Measurements from ENCODE around the gene OTX1. TPM values are rescaled to one million over a fixed set of nuclear protein-coding genes. Genes with fewer than 3 reads are reported as not detected.

Gene OTX1
- total RNA-seq, 1 donor from 2014 or later, result 0.87 TPM

GRCh38 chr2:63058144-63058920 is 7.7 kb downstream of the OTX1 start:
- Mint-ChIP-seq H3K4me1 (peaks cover 38% of the 10 kb centered on the region), H3K36me3 (no peaks in the 10 kb centered on the region), H3K9me3 (no peaks in the 10 kb centered on the region), H3K27me3 (ENCODE audit: low read depth) (peaks cover 96% of the 10 kb centered on the region), H3K4me3 (peak overlapping the region; percentile 41), H3K27ac (no peak overlapping the region)
- no peak for DNase-seq (ENCODE audit: low spot score in 2 of 2, unreplicated experiment in 2 of 2)
- no peak for TF ChIP-seq CTCF (IDR thresholded peaks at IDR 0.05; ENCODE audit: unreplicated experiment)

DNA sequence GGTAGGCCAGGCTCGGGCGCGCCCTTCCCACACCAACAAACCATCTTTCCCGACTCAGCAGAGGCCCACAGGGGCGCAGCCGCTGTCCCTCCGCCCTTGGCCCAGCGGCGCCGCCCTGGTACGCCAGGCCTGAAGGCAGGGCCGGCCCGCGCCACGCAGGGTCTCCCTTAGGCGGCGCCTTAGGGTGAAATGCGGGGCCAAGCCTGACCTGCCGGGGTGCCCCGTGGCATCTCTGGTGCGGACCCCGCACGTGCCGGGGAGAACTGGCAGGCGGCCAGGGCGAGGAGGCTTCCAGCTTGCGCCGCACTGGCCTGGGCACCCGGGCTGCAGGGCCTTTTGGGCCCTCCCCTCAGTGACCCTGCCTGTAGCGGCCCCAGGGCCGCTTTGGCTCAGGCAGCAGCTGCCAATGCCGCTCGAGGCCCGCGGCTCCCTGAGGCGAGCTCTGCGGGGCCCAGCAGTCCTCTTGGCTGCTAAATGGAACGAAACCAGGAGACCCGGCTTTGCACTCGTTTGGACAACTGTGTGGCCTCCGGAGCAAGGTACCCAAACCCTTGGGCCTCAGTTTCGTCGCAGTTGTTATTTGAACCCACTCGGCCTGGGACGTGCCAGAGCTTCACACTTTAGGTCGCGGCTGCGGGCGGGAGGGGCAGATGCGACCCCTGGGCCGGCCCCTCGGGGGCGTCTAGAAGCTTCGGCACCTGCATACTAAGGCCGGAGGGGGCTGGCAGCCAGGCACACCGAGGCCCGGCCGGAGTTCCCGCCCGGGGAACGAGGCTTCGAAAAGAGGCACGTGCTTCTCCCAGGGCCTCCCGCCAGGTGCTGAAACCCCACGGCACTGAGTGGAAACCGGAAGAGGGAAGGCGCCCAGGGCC is 8.5 kb downstream of the OTX1 start:
- Mint-ChIP-seq H3K27me3 (ENCODE audit: low read depth) (peaks cover 95% of the 10 kb centered on the region), H3K36me3 (no peaks in the 10 kb centered on the region), H3K9me3 (no peaks in the 10 kb centered on the region), H3K27ac (no peak overlapping the region), H3K4me3 (no peak overlapping the region), H3K4me1 (peaks cover 38% of the 10 kb centered on the region)
- no peak for TF ChIP-seq CTCF (IDR thresholded peaks at IDR 0.05; ENCODE audit: unreplicated experiment)
- DNase-seq (ENCODE audit: low spot score in 2 of 2, unreplicated experiment in 2 of 2), result peak in 1 of 2 experiments; percentile 58

GRCh38 chr2:63059793-63060471 is 9.3 kb downstream of the OTX1 start:
- H3K4me1 Mint-ChIP-seq, result peaks cover 36% of the 10 kb centered on the region
- no peak for TF ChIP-seq CTCF (IDR thresholded peaks at IDR 0.05; ENCODE audit: unreplicated experiment)
- H3K36me3 Mint-ChIP-seq, result no peaks in the 10 kb centered on the region
- H3K27ac Mint-ChIP-seq, result no peak overlapping the region
- H3K27me3 Mint-ChIP-seq (ENCODE audit: low read depth), result peaks cover 95% of the 10 kb centered on the region
- H3K9me3 Mint-ChIP-seq, result no peaks in the 10 kb centered on the region
- H3K4me3 Mint-ChIP-seq, result peak overlapping the region; percentile 45
- DNase-seq (ENCODE audit: low spot score in 2 of 2, unreplicated experiment in 2 of 2), result no peak

- Mint-ChIP-seq H3K36me3 (no peaks in the 10 kb centered on the region), H3K9me3 (no peaks in the 10 kb centered on the region), H3K27ac (no peak overlapping the region), H3K4me3 (no peak overlapping the region), H3K4me1 (peaks cover 32% of the 10 kb centered on the region), H3K27me3 (ENCODE audit: low read depth) (peaks cover 94% of the 10 kb centered on the region)
- no peak for DNase-seq (ENCODE audit: low spot score in 2 of 2, unreplicated experiment in 2 of 2)
- TF ChIP-seq CTCF (IDR thresholded peaks at IDR 0.05; ENCODE audit: unreplicated experiment), result no peak
Observed at GRCh38 chr2:63060472-63060991, 9.9 kb downstream of the OTX1 start.

DNA sequence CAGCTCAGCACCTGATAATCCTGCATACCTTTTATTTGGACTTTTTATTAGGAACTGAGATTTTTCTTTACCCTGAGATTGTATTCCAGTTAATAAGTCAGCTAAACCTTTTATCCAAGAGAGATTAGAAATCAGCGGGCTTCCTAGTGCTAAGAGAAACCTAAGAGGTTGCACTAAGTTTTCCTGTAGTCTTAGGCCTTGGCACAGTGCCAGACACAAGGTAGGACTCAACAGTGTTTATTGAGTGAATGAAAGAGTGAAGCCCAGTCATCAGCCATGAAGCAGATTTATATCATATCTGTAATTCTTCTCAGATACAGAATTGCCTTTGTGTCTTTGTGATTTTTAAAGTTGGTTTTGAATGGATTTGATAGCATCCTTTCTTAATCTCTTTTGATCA is 13.6 kb downstream of the OTX1 start:
- DNase-seq (ENCODE audit: low spot score in 2 of 2, unreplicated experiment in 2 of 2), result no peak
- H3K4me1 Mint-ChIP-seq, result peaks cover 3% of the 10 kb centered on the region
- H3K9me3 Mint-ChIP-seq, result no peaks in the 10 kb centered on the region
- H3K27me3 Mint-ChIP-seq (ENCODE audit: low read depth), result peaks cover 92% of the 10 kb centered on the region
- H3K36me3 Mint-ChIP-seq, result no peaks in the 10 kb centered on the region
- no peak for TF ChIP-seq CTCF (IDR thresholded peaks at IDR 0.05; ENCODE audit: unreplicated experiment)
- no peak overlapping the region for H3K4me3 Mint-ChIP-seq
- no peak overlapping the region for H3K27ac Mint-ChIP-seq

Data from mesothelial cell of epicardium (in vitro differentiated cells).